CD14-positive monocyte (primary cell): ENCODE measurements around the gene GGTLC2. TPM values are rescaled to one million over a fixed set of nuclear protein-coding genes. Genes with fewer than 3 reads are reported as not detected.
A peak's percentile ranks its signal among the peaks of the same experiment; 100 is the strongest.

Experiments
- DNase-seq, 3 donors: peaks; one replicate each; pipeline ENCODE4 v3.0.0-alpha.2; 2011 to 2022
- H2AFZ ChIP-seq: 2 replicates; pipeline ENCODE4 v1.6.0; 2012; ENCODE audit warnings: mild to moderate bottlenecking, low read depth, low read length, inconsistent platforms; ENCODE audit not compliant: insufficient read depth, poor library complexity, severe bottlenecking
- H3K27ac ChIP-seq, 2 donors: 1 replicate in 1 of 2; 2 replicates in 1 of 2; pipeline ENCODE4 v1.5.1; 2012 to 2013; ENCODE audit warnings: low read length in 2 of 2, control low read depth in 1 of 2, inconsistent platforms in 1 of 2, low read depth in 1 of 2, mild to moderate bottlenecking in 1 of 2
- H3K27me3 ChIP-seq, 2 donors: one replicate each; pipeline versions ENCODE4 v1.6.0 to v1.6.1; 2011 to 2013; ENCODE audit warnings: low read length in 2 of 2; ENCODE audit not compliant: control insufficient read depth in 2 of 2, insufficient read depth in 2 of 2
- H3K36me3 ChIP-seq, 2 donors: replicated peaks in 1 of 2; 1 replicate in 1 of 2; 2 replicates in 1 of 2; pipeline versions ENCODE4 v1.5.1 to v1.6.1; 2012 to 2013; ENCODE audit warnings: low read length in 2 of 2, control low read depth in 1 of 2, inconsistent platforms in 1 of 2, mild to moderate bottlenecking in 1 of 2; ENCODE audit not compliant: insufficient read depth in 2 of 2, control insufficient read depth in 1 of 2
- H3K4me1 ChIP-seq, 2 donors: 1 replicate in 1 of 2; 2 replicates in 1 of 2; pipeline versions ENCODE4 v1.5.1 to v1.6.1; 2012 to 2013; ENCODE audit warnings: low read length in 2 of 2, control low read depth in 1 of 2, inconsistent platforms in 1 of 2, mild to moderate bottlenecking in 1 of 2, moderate library complexity in 1 of 2; ENCODE audit not compliant: insufficient read depth in 2 of 2, control insufficient read depth in 1 of 2
- H3K4me2 ChIP-seq: replicated peaks from 2 replicates; pipeline ENCODE3; 2012; ENCODE audit warnings: low read length, moderate library complexity, mild to moderate bottlenecking; ENCODE audit not compliant: poor library complexity, severe bottlenecking; ENCODE audit errors: extremely low read depth
- H3K4me3 ChIP-seq, 3 experiments: fragments of 200-600 bp in 1 of 3; sonication (generic) in 1 of 3; replicated peaks in 1 of 3; 1 replicate in 2 of 3; 2 replicates in 1 of 3; pipeline ENCODE4 v1.5.1; 2011 to 2013; ENCODE audit warnings: low read length in 3 of 3, mild to moderate bottlenecking in 3 of 3, control low read depth in 2 of 3, low read depth in 2 of 3, inconsistent platforms in 1 of 3, moderate library complexity in 1 of 3
- H3K79me2 ChIP-seq: 2 replicates; pipeline ENCODE4 v1.6.0; 2012; ENCODE audit warnings: mild to moderate bottlenecking, control low read depth, inconsistent platforms, low read length, moderate library complexity; ENCODE audit not compliant: insufficient read depth
- H3K9ac ChIP-seq: 2 replicates; pipeline ENCODE4 v1.6.0; 2017; ENCODE audit warnings: low read length, mild to moderate bottlenecking; ENCODE audit not compliant: insufficient read depth, poor library complexity, severe bottlenecking
- H3K9me3 ChIP-seq, 2 donors: replicated peaks in 1 of 2; 1 replicate in 1 of 2; 2 replicates in 1 of 2; pipeline versions ENCODE4 v1.5.1 to v1.6.1; 2012 to 2013; ENCODE audit warnings: low read length in 2 of 2, control low read depth in 1 of 2; ENCODE audit not compliant: control insufficient read depth in 1 of 2, insufficient read depth in 1 of 2
- H4K20me1 ChIP-seq: 2 replicates; pipeline ENCODE4 v1.6.0; 2012; ENCODE audit warnings: mild to moderate bottlenecking, low read length, control low read depth, moderate library complexity; ENCODE audit not compliant: insufficient read depth
- H3K27ac Mint-ChIP-seq, 7 donors: one replicate each; pipeline ENCODE4 v1.8.0; 2020; ENCODE audit warnings: mild to moderate bottlenecking in 7 of 7, mixed read lengths in 7 of 7, moderate library complexity in 6 of 7, inconsistent platforms in 2 of 7
- H3K27me3 Mint-ChIP-seq, 3 donors: one replicate each; pipeline ENCODE4 v1.8.0; 2021 to 2022; ENCODE audit warnings: low read depth in 3 of 3, mild to moderate bottlenecking in 3 of 3, mixed read lengths in 3 of 3, moderate library complexity in 3 of 3, inconsistent platforms in 1 of 3
- H3K36me3 Mint-ChIP-seq, 2 donors: one replicate each; pipeline ENCODE4 v1.8.0; 2020; ENCODE audit warnings: mixed read lengths in 2 of 2, inconsistent platforms in 1 of 2, mild to moderate bottlenecking in 1 of 2
- H3K4me1 Mint-ChIP-seq: one replicate; pipeline ENCODE4 v1.8.0; 2020; ENCODE audit warnings: mild to moderate bottlenecking, mixed read lengths
- H3K4me3 Mint-ChIP-seq, 2 donors: one replicate each; pipeline ENCODE4 v1.8.0; 2020; ENCODE audit warnings: mild to moderate bottlenecking in 2 of 2, mixed read lengths in 2 of 2, moderate library complexity in 1 of 2
- H3K9me3 Mint-ChIP-seq, 7 donors: one replicate each; pipeline ENCODE4 v1.8.0; 2020 to 2022; ENCODE audit warnings: mixed read lengths in 7 of 7, mild to moderate bottlenecking in 6 of 7, moderate library complexity in 6 of 7, inconsistent platforms in 2 of 7
- CTCF ChIP-seq: fragments of 200-600 bp; IDR thresholded peaks from one replicate; pipeline ENCODE4 v1.8.0; 2022; ENCODE audit warnings: antibody characterized with exemption, mild to moderate bottlenecking
- WGBS: methylation state at CpG from one replicate; pipeline ENCODE4 v1.1.5; 2013; ENCODE audit warnings: missing lambda C conversion rate; ENCODE audit not compliant: insufficient coverage; 5-methylcytosine and 5-hydroxymethylcytosine counted together
- intact Hi-C, 2 donors: fragments of 100-400 bp; cut with micrococcal nuclease; formaldehyde crosslinking; loops; one replicate each; pipeline versions ENCODE4 v1.15.0 to v1.15.1; 2023
- polyA plus RNA-seq, 3 donors: library from polyadenylated mRNA; depleted of rRNA in 1 of 3; unstranded in 2 of 3; stranded (reverse) in 1 of 3; fragments of 300-500 nt in 2 of 3; fragments of >200 nt in 1 of 3; fragmentation: Illumina TruSeq in 2 of 3; gene quantifications; 1 replicate in 2 of 3; 2 replicates in 1 of 3; pipeline ENCODE4 v1.2.3, GENCODE V29; 2012 to 2021

The GGTLC2 gene
- polyA plus RNA-seq, 3 donors, result not detected

- no peak overlapping the region for H3K4me3 ChIP-seq
- H4K20me1 ChIP-seq, result no peaks in the 10 kb centered on the region
- no peaks in the 10 kb centered on the region for H3K36me3 Mint-ChIP-seq
- no peaks in the 10 kb centered on the region for H3K9me3 ChIP-seq
- no peak overlapping the region for H3K4me2 ChIP-seq
- no peak overlapping the region for H2AFZ ChIP-seq
- no peak overlapping the region for H3K27ac ChIP-seq
- H3K4me1 Mint-ChIP-seq, result peaks cover 14% of the 10 kb centered on the region
- intact Hi-C loops, result no loop called here
- no peaks in the 10 kb centered on the region for H3K79me2 ChIP-seq
- H3K9ac ChIP-seq, result no peak overlapping the region
- no peaks in the 10 kb centered on the region for H3K9me3 Mint-ChIP-seq
- H3K27me3 ChIP-seq, result no peaks in the 10 kb centered on the region
- H3K36me3 ChIP-seq, result no peaks in the 10 kb centered on the region
- H3K27ac Mint-ChIP-seq, result no peak overlapping the region
- no peak for TF ChIP-seq CTCF
- H3K4me3 Mint-ChIP-seq, result no peak overlapping the region
- H3K27me3 Mint-ChIP-seq, result peaks cover 1 to 3% (median 3%) of the 10 kb centered on the region in 3 donors
- 96% methylated on average over 5 of the region's 5 CpGs for WGBS
- DNase-seq, result no peak
- H3K4me1 ChIP-seq, result peaks cover 0 to 4% of the 10 kb centered on the region in 2 donors
Observed at GRCh38 chr22:22683668-22684361, 39.4 kb downstream of the GGTLC2 start.

- peaks cover 0 to 4% of the 10 kb centered on the region in 2 donors for H3K4me1 ChIP-seq
- H3K27me3 Mint-ChIP-seq, result peaks cover 1 to 3% (median 2%) of the 10 kb centered on the region in 3 donors
- no peak overlapping the region for H3K4me3 ChIP-seq
- no peak overlapping the region for H2AFZ ChIP-seq
- no peaks in the 10 kb centered on the region for H3K9me3 Mint-ChIP-seq
- no peaks in the 10 kb centered on the region for H3K36me3 ChIP-seq
- WGBS, result 63% methylated on average over 5 of the region's 9 CpGs
- intact Hi-C loops, result no loop called here
- no peak overlapping the region for H3K4me2 ChIP-seq
- no peaks in the 10 kb centered on the region for H4K20me1 ChIP-seq
- H3K27me3 ChIP-seq, result no peaks in the 10 kb centered on the region
- DNase-seq, result peak in 2 of 3 donors; percentile 12
- H3K27ac Mint-ChIP-seq, result no peak overlapping the region
- no peak overlapping the region for H3K4me3 Mint-ChIP-seq
- TF ChIP-seq CTCF, result peak; percentile 48
- H3K36me3 Mint-ChIP-seq, result no peaks in the 10 kb centered on the region
- no peaks in the 10 kb centered on the region for H3K9me3 ChIP-seq
- no peak overlapping the region for H3K27ac ChIP-seq
- H3K9ac ChIP-seq, result no peak overlapping the region
- H3K79me2 ChIP-seq, result no peaks in the 10 kb centered on the region
- H3K4me1 Mint-ChIP-seq, result peaks cover 14% of the 10 kb centered on the region
Observed at GRCh38 chr22:22684580-22685561, 40.5 kb downstream of the GGTLC2 start.
